Measurements from ENCODE around the gene SAT1.

GRCh38 chrX:23749129-23749528, 33.8 kb upstream of the SAT1 start:
- TF ChIP-seq CTCF (IDR thresholded peaks at IDR 0.05): no peak
- TF ChIP-seq POLR2A (IDR thresholded peaks at IDR 0.05): no peak
- TF ChIP-seq POLR2AphosphoS5 (IDR thresholded peaks at IDR 0.05): no peak
- TF ChIP-seq EP300 (IDR thresholded peaks at IDR 0.05; ENCODE audit: low read depth): no peak

Measured in transverse colon (tissue), 4 donors.